GM12872 (cell line): ENCODE data around the gene CFAP45.

Experiments used
- CTCF ChIP-seq: IDR thresholded peaks from 3 replicates; pipeline ENCODE4 v1.5.1; 2011; ENCODE audit warnings: low read depth, mild to moderate bottlenecking, low read length, moderate library complexity; ENCODE audit not compliant: insufficient read depth

Gene CFAP45

DNA sequence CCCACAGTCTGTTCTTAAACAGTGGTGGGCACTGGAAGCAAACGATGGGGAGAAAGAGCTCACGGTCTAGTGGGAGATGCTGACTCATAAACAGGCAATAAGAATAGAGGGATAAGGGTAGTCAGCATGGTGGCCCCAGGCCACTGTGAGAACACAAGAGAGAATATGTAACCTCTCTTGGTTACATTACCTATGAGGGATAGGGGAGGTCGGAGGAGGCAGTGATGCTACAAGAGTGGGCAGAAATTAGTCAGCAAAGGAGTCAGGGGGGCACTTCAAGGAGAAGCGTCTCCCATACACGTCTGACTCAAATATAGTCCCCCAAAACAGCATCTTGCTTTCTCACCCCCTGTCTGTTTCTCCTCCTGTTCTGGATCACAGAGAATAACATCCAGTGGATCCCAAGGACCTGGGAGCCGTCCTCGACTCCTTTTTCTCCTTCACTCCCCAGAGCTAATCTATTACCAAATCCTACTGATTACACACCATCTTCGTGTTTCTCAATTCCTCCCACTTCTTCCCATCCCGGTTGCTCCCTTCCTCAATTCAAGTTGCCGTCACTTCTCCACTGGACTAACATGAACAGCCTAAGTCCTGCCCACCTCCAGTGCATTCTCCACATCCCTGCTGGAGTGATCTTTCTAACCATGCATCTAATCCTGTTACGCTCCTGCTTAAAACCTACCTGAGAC, 71.2 kb downstream of the CFAP45 start:
- TF ChIP-seq CTCF, result no peak

- TF ChIP-seq CTCF, result no peak
Measured at GRCh38 chr1:159828176-159828575, 71.8 kb downstream of the CFAP45 start.

DNA sequence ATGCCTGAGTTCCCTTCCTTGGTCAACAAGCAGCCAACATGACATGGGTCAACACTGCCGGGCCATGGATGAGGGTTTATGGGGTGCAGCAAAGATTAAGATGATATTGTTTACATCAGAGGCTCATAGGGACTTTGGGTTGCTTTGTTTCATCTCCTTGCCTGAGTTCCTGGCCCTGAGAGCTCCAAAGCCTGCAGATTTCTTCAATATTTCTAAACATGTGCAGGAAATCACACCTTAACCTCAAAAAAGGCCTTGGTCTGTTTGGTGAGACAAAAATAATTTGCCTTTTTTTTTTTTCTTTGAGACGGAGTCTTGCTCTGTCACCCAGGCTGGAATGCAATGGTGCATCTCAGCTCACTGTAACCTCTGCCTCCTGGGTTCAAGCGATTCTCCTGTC, 72.4 kb downstream of the CFAP45 start:
- no peak for TF ChIP-seq CTCF

GRCh38 chr1:159827102-159827490, 72.9 kb downstream of the CFAP45 start:
- no peak for TF ChIP-seq CTCF

- no peak for TF ChIP-seq CTCF
Measured at GRCh38 chr1:159826441-159827101, 73.4 kb downstream of the CFAP45 start, which contains the start of gene SLAMF8. Gene SLAMF8 (plus strand): TSS chr1:159826873. CDS start chr1:159826899, 26 bp downstream.

GRCh38 chr1:159825564-159825963, 74.4 kb downstream of the CFAP45 start:
- TF ChIP-seq CTCF, result no peak

GRCh38 chr1:159823406-159823805, 76.6 kb downstream of the CFAP45 start:
- no peak for TF ChIP-seq CTCF
